Measurements from ENCODE around the gene TOMM20. TPM values are rescaled to one million over a fixed set of nuclear protein-coding genes. Genes with fewer than 3 reads are reported as not detected.

Gene TOMM20
- total and polyA plus RNA-seq, 2 donors (not counting 1 experiment from before 2014, with no cell fraction given) = 25.0 to 77.3 TPM

GRCh38 chr1:235078480-235079381, 49.9 kb downstream of the TOMM20 start:
- Mint-ChIP-seq H3K4me1 (peaks cover 42% of the 10 kb centered on the region), H3K4me3 (no peak overlapping the region), H3K9me3 (ENCODE audit: insufficient read depth) (no peaks in the 10 kb centered on the region), H3K27ac (no peak overlapping the region), H3K27me3 (no peaks in the 10 kb centered on the region)
- WGBS (ENCODE audit: insufficient coverage) = 66% methylated on average over 5 of the region's 9 CpGs
- Histone ChIP-seq H3K9me3 (ENCODE audit: control extremely low read depth in 1 of 3, control insufficient read depth in 2 of 3, insufficient read depth in 1 of 3, low read length in 2 of 3) (no peaks in the 10 kb centered on the region), H3K36me3 (replicated peaks in 1 of 2; ENCODE audit: control extremely low read depth in 1 of 2, control insufficient read depth in 1 of 2, extremely low read depth in 1 of 2, insufficient read depth in 2 of 2, low read length in 1 of 2) (no peaks in the 10 kb centered on the region), H3K27me3 (replicated peaks in 1 of 4; ENCODE audit: control extremely low read depth in 1 of 4, control insufficient read depth in 3 of 4, insufficient read depth in 4 of 4, low read length in 3 of 4) (no peaks in the 10 kb centered on the region), H3K9ac (ENCODE audit: low read length) (no peak overlapping the region), H3K4me1 (ENCODE audit: control insufficient read depth in 2 of 2, insufficient read depth in 2 of 2, low read length in 2 of 2) (peaks cover 24 to 41% of the 10 kb centered on the region in 2 donors), H3K4me2 (replicated peaks; ENCODE audit: low read depth, low read length, poor library complexity, severe bottlenecking) (no peak overlapping the region), H3K79me2 (ENCODE audit: control insufficient read depth, insufficient read depth, low read length) (no peaks in the 10 kb centered on the region), H4K20me1 (ENCODE audit: control insufficient read depth, insufficient read depth, low read length, poor library complexity, severe bottlenecking) (no peaks in the 10 kb centered on the region), H3K4me3 (ENCODE audit: control extremely low read depth in 1 of 5, extremely low read depth in 1 of 5, insufficient read depth in 1 of 5, low read depth in 2 of 5, low read length in 4 of 5) (no peak overlapping the region), H3K27ac (ENCODE audit: low read length in 2 of 2) (no peak overlapping the region), H2AFZ (ENCODE audit: insufficient read depth, low read depth, low read length, poor library complexity, severe bottlenecking) (no peak overlapping the region)
- POLR2A ChIA-PET = interaction anchor here (1.0 kb wide), 1 partner anchor 479 kb away, joined by 4 read pairs; no protein-coding TSS in a partner anchor
- intact Hi-C loops (cut with micrococcal nuclease) = loop anchor here (5.0 kb wide), 1 partner anchor 116 kb away; no protein-coding TSS in a partner anchor
- no peak for TF ChIP-seq CTCF (IDR thresholded peaks at IDR 0.05)
- TF ChIP-seq EZH2 (IDR thresholded peaks at IDR 0.05; ENCODE audit: borderline replicate concordance, insufficient read depth, low read depth, low read length, poor library complexity, severe bottlenecking) = no peak
- DNase-seq (no peak), ATAC-seq (ENCODE audit: low read depth) (no peak)
- CTCF ChIA-PET = interaction anchor here (0.8 to 2.4 kb wide), 2 partner anchors 481 to 578 kb away, joined by 3 to 10 read pairs; no protein-coding TSS in a partner anchor

Data from B cell (primary cell).